H1 (cell line): ENCODE measurements around the gene SEMA6A. TPM values are rescaled to one million over a fixed set of nuclear protein-coding genes. Genes with fewer than 3 reads are reported as not detected.

Experiments used
- BCL11A ChIP-seq, 2 experiments: IDR thresholded peaks; one replicate each; pipeline ENCODE4 v1.6.1; 2011; ENCODE audit warnings: low read depth in 2 of 2, low read length in 2 of 2, mild to moderate bottlenecking in 2 of 2
- CEBPB ChIP-seq: IDR thresholded peaks from 2 replicates; pipeline ENCODE4 v1.6.1; 2012; ENCODE audit warnings: low read depth, low read length
- CREB1 ChIP-seq: IDR thresholded peaks from 2 replicates; pipeline ENCODE4 v1.6.1; 2012; ENCODE audit warnings: inconsistent platforms
- EGR1 ChIP-seq: IDR thresholded peaks from 2 replicates; pipeline ENCODE4 v1.6.1; 2011; ENCODE audit warnings: low read depth, low read length, borderline replicate concordance
- PHF8 ChIP-seq: fragments of 200-600 bp; sonication (generic); conservative IDR thresholded peaks from 2 replicates; pipeline ENCODE4 v1.7.1; 2012; ENCODE audit warnings: low read depth, mild to moderate bottlenecking, inconsistent platforms, low read length, moderate library complexity
- SAP30 ChIP-seq: fragments of 300-600 bp; sonication (generic); IDR thresholded peaks from 2 replicates; pipeline ENCODE4 v1.7.1; 2012; ENCODE audit warnings: low read length, moderate library complexity, mild to moderate bottlenecking, inconsistent platforms; ENCODE audit not compliant: insufficient read depth, insufficient replicate concordance
- SIN3A ChIP-seq, 2 experiments: IDR thresholded peaks in 1 of 2; conservative IDR thresholded peaks in 1 of 2; 2 replicates each; pipeline ENCODE4 v1.6.1; 2011 to 2012; ENCODE audit warnings: low read length in 2 of 2, improper control_type of control experiment in 1 of 2, low read depth in 1 of 2, mild to moderate bottlenecking in 1 of 2
- SIRT6 ChIP-seq: IDR thresholded peaks from one replicate; pipeline ENCODE4 v1.7.1; 2012; ENCODE audit warnings: low read length, inconsistent platforms
- SIX5 ChIP-seq: IDR thresholded peaks from 2 replicates; pipeline ENCODE4 v1.6.1; 2011; ENCODE audit warnings: mild to moderate bottlenecking, low read depth, low read length
- SRF ChIP-seq: IDR thresholded peaks from 2 replicates; pipeline ENCODE4 v1.6.1; 2011; ENCODE audit warnings: mild to moderate bottlenecking, low read depth, low read length, moderate library complexity
- polyA plus RNA-seq, 7 experiments: library from polyadenylated mRNA; depleted of rRNA in 3 of 7; stranded (reverse) in 5 of 7; unstranded in 2 of 7; fragments of >200 nt in 5 of 7; fragments of 200-250 nt in 2 of 7; gene quantifications; 1 replicate in 5 of 7; 2 replicates in 1 of 7; 4 replicates in 1 of 7; pipeline versions ENCODE4 v1.2.1 to v1.2.3, GENCODE V29; 2011 to 2013; ENCODE audit warnings: missing spikeins in 2 of 7, mixed read lengths in 2 of 7
- total RNA-seq: library from RNA; stranded (reverse); fragmentation: NEBNext Ultra II Directional; extraction: Animal tissue kit (Norgen Biotek cat#: 25700); gene quantifications from 2 replicates; pipeline ENCODE4 v1.2.1, GENCODE V29; 2021

Gene SEMA6A
- total and polyA plus RNA-seq, 2 of the 8 experiments (the other 6 are each of a cell fraction or from before 2014, with no cell fraction given) = 78.3 to 277 TPM

DNA sequence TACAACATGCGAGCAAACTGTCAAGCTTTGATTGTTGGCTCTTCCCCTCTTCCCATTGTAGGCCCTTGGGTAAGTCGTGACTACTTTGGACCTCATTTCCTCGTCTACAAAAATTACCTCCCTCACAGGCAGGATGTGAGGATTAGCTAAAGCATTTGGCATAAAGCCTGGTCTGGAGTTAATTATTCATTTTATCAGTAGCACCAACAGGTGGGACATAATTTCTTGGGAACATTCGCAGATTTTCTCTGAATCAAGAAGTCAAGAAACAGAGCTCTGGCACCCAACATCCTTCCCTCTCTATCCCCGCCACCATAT is 39.9 kb upstream of the SEMA6A start (continued):
- no peak for TF ChIP-seq PHF8
- no peak for TF ChIP-seq SRF
- TF ChIP-seq SIX5 = no peak
- TF ChIP-seq CREB1 = no peak
- no peak for TF ChIP-seq SIRT6
- no peak for TF ChIP-seq BCL11A (IDR thresholded peaks at IDR 0.05; ENCODE audit: low read depth in 2 of 2, low read length in 2 of 2)
- TF ChIP-seq CEBPB = no peak
- no peak for TF ChIP-seq SIN3A (conservative IDR thresholded peaks at IDR 0.05 in 1 of 2, IDR thresholded peaks at IDR 0.05 in 1 of 2; ENCODE audit: low read depth in 1 of 2, low read length in 2 of 2)
- no peak for TF ChIP-seq SAP30
- TF ChIP-seq EGR1 = no peak
- TF ChIP-seq, all 59 proteins: peak for 0
